HEK293 (cell line): ENCODE measurements around the gene PHACTR2.
"Not testable (repeated sequence)": the region's sequence is repeated elsewhere in the genome, so short reads cannot be mapped to it uniquely, and the experiment has no call there.

ENCODE experiments used
- CTCF ChIA-PET: fragments of 350-600 bp; formaldehyde crosslinking; extraction: SDS; loops from one replicate; lab custom pipeline; 2021; ENCODE audit warnings: antibody characterized with exemption; lab: Yijun Ruan, JAX
- POLR2A ChIA-PET: fragments of 300-600 bp; formaldehyde crosslinking; extraction: SDS; loops from one replicate; lab custom pipeline; 2020; ENCODE audit warnings: antibody characterized with exemption, inconsistent platforms; lab: Yijun Ruan, JAX
- H3K27ac ChIP-seq: fragments of 200-500 bp; sonication (Bioruptor generic); 2 replicates; pipeline ENCODE4 v1.5.1; 2014; ENCODE audit warnings: low read depth, low read length, control low read depth, inconsistent platforms; ENCODE audit errors: extremely low read depth
- H3K36me3 ChIP-seq, 2 experiments: fragments of 200-500 bp in 1 of 2; sonication (Bioruptor generic) in 1 of 2; 1 replicate in 1 of 2; 2 replicates in 1 of 2; pipeline ENCODE4 v1.5.1; 2014 to 2017; ENCODE audit warnings: inconsistent platforms in 2 of 2, low read length in 2 of 2; ENCODE audit not compliant: control insufficient read depth in 2 of 2, insufficient read depth in 1 of 2
- H3K4me1 ChIP-seq: fragments of 200-500 bp; sonication (Bioruptor generic); 2 replicates; pipeline ENCODE4 v1.5.1; 2014; ENCODE audit warnings: mild to moderate bottlenecking, low read length, inconsistent platforms; ENCODE audit not compliant: control insufficient read depth, insufficient read depth
- H3K4me3 ChIP-seq: 2 replicates; pipeline ENCODE4 v1.5.1; 2011; ENCODE audit warnings: low read depth, mild to moderate bottlenecking, control low read depth, low read length, moderate library complexity
- H3K9me3 ChIP-seq: fragments of 200-500 bp; sonication (Bioruptor generic); 2 replicates; pipeline ENCODE4 v1.5.1; 2014; ENCODE audit warnings: low read depth, low read length, inconsistent platforms; ENCODE audit not compliant: control insufficient read depth, insufficient read depth
- BCL11A ChIP-seq: fragments of 450-650 bp; formaldehyde crosslinking; IDR thresholded peaks from 2 replicates; pipeline ENCODE4 v1.5.1; 2016; ENCODE audit warnings: low read depth, missing biosample characterization, missing genetic modification characterization
- GLI2 ChIP-seq: fragments of 450-650 bp; formaldehyde crosslinking; IDR thresholded peaks from 2 replicates; pipeline ENCODE4; 2017; ENCODE audit warnings: missing biosample characterization, missing genetic modification characterization, low read depth, borderline replicate concordance
- KLF10 ChIP-seq: fragments of 450-650 bp; IDR thresholded peaks from 2 replicates; pipeline ENCODE4 v1.5.1; 2018; ENCODE audit warnings: missing biosample characterization, mild to moderate bottlenecking, missing genetic modification characterization
- KLF16 ChIP-seq: fragments of 450-650 bp; formaldehyde crosslinking; IDR thresholded peaks from 2 replicates; pipeline ENCODE4 v1.5.1; 2017; ENCODE audit warnings: missing biosample characterization, missing genetic modification characterization
- KLF9 ChIP-seq: fragments of 450-650 bp; formaldehyde crosslinking; IDR thresholded peaks from 2 replicates; pipeline ENCODE4 v1.5.1; 2016; ENCODE audit warnings: missing biosample characterization, missing genetic modification characterization, low read depth
- PRDM6 ChIP-seq: fragments of 450-650 bp; formaldehyde crosslinking; IDR thresholded peaks from 2 replicates; pipeline ENCODE4 v1.5.1; 2017; ENCODE audit warnings: missing biosample characterization, missing genetic modification characterization
- SCRT2 ChIP-seq: fragments of 450-650 bp; formaldehyde crosslinking; IDR thresholded peaks from 2 replicates; pipeline ENCODE4 v1.5.1; 2016; ENCODE audit warnings: missing biosample characterization, missing genetic modification characterization
- ZNF174 ChIP-seq: fragments of 450-650 bp; formaldehyde crosslinking; IDR thresholded peaks from 2 replicates; pipeline ENCODE4 v1.5.0; 2017; ENCODE audit warnings: missing biosample characterization, mild to moderate bottlenecking, missing genetic modification characterization
- ZNF175 ChIP-seq: fragments of 450-650 bp; formaldehyde crosslinking; IDR thresholded peaks from 2 replicates; pipeline ENCODE4 v1.5.1; 2016; ENCODE audit warnings: missing biosample characterization, missing genetic modification characterization
- ZNF280C ChIP-seq: fragments of 450-650 bp; formaldehyde crosslinking; IDR thresholded peaks from 2 replicates; pipeline ENCODE4 v1.5.1; 2016; ENCODE audit warnings: missing biosample characterization, missing genetic modification characterization
- ZNF354C ChIP-seq: fragments of 450-650 bp; formaldehyde crosslinking; IDR thresholded peaks from 2 replicates; pipeline ENCODE4 v1.5.1; 2016; ENCODE audit warnings: missing biosample characterization, missing genetic modification characterization, low read depth, borderline replicate concordance
- ZNF585B ChIP-seq: fragments of 450-650 bp; formaldehyde crosslinking; IDR thresholded peaks from 2 replicates; pipeline ENCODE4 v1.5.1; 2016; ENCODE audit warnings: missing biosample characterization, missing genetic modification characterization
- ZNF624 ChIP-seq: fragments of 450-650 bp; formaldehyde crosslinking; IDR thresholded peaks from 2 replicates; pipeline ENCODE4 v1.5.1; 2017; ENCODE audit warnings: missing biosample characterization, missing genetic modification characterization
- ZNF626 ChIP-seq: fragments of 450-650 bp; sonication (Bioruptor Pico); formaldehyde crosslinking; IDR thresholded peaks from 2 replicates; pipeline ENCODE4 v1.5.1; 2018; ENCODE audit warnings: missing biosample characterization, missing genetic modification characterization, inconsistent platforms
- ZNF660 ChIP-seq: fragments of 450-650 bp; IDR thresholded peaks from 2 replicates; pipeline ENCODE4 v1.5.1; 2018; ENCODE audit warnings: missing biosample characterization, mild to moderate bottlenecking, missing genetic modification characterization
- ZNF664 ChIP-seq: fragments of 450-650 bp; formaldehyde crosslinking; IDR thresholded peaks from 2 replicates; pipeline ENCODE4 v1.5.1; 2016; ENCODE audit warnings: missing biosample characterization, missing genetic modification characterization
- ZNF692 ChIP-seq: fragments of 450-650 bp; formaldehyde crosslinking; IDR thresholded peaks from 2 replicates; pipeline ENCODE4 v1.5.1; 2016; ENCODE audit warnings: missing biosample characterization, missing genetic modification characterization
- ZNF701 ChIP-seq: fragments of 450-650 bp; formaldehyde crosslinking; IDR thresholded peaks from 2 replicates; pipeline ENCODE4 v1.5.1; 2016; ENCODE audit warnings: missing biosample characterization, missing genetic modification characterization
- ZNF776 ChIP-seq: fragments of 450-650 bp; formaldehyde crosslinking; IDR thresholded peaks from 2 replicates; pipeline ENCODE4 v1.5.0; 2017; ENCODE audit warnings: missing biosample characterization, missing genetic modification characterization, borderline replicate concordance
- ZNF785 ChIP-seq: fragments of 450-650 bp; formaldehyde crosslinking; IDR thresholded peaks from 2 replicates; pipeline ENCODE4 v1.5.1; 2016; ENCODE audit warnings: missing biosample characterization, missing genetic modification characterization
- ZNF830 ChIP-seq: fragments of 450-650 bp; IDR thresholded peaks from 2 replicates; pipeline ENCODE4 v1.5.0; 2018; ENCODE audit warnings: missing biosample characterization, missing genetic modification characterization, low read depth, mild to moderate bottlenecking, moderate library complexity

The PHACTR2 gene

GRCh38 chr6:143872201-143872600 is 194.4 kb downstream of the PHACTR2 start:
- Histone ChIP-seq H3K4me3 (no peak overlapping the region), H3K36me3 (no peaks in the 10 kb centered on the region), H3K9me3 (no peaks in the 10 kb centered on the region), H3K27ac (no peak overlapping the region), H3K4me1 (no peaks in the 10 kb centered on the region)
- CTCF ChIA-PET, result interaction anchor here (0.7 kb wide), 1 partner anchor 182 kb away, joined by 3 read pairs; no protein-coding TSS in a partner anchor
- no peak for TF ChIP-seq BCL11A (tag by site-specific recombination)
- TF ChIP-seq ZNF626 (tag by site-specific recombination), result no peak
- TF ChIP-seq KLF10 (tag by site-specific recombination), result no peak
- no peak for TF ChIP-seq ZNF830 (tag by site-specific recombination)
- no peak for TF ChIP-seq KLF16 (tag by site-specific recombination)
- TF ChIP-seq KLF9 (tag by site-specific recombination), result no peak
- TF ChIP-seq SCRT2, result no peak
- no peak for TF ChIP-seq ZNF624 (tag by site-specific recombination)
- no peak for TF ChIP-seq ZNF175 (tag by site-specific recombination)
- TF ChIP-seq ZNF664 (tag by site-specific recombination), result no peak
- no peak for TF ChIP-seq ZNF354C (tag by site-specific recombination)
- no peak for TF ChIP-seq ZNF776 (tag by site-specific recombination)
- TF ChIP-seq ZNF692 (tag by site-specific recombination), result no peak
- no peak for TF ChIP-seq ZNF174 (tag by site-specific recombination)
- no peak for TF ChIP-seq ZNF785 (tag by site-specific recombination)
- TF ChIP-seq GLI2 (tag by site-specific recombination), result no peak
- TF ChIP-seq ZNF660 (tag by site-specific recombination), result no peak
- no peak for TF ChIP-seq ZNF280C (tag by site-specific recombination)
- TF ChIP-seq PRDM6 (tag by site-specific recombination), result no peak
- no peak for TF ChIP-seq ZNF701 (tag by site-specific recombination)
- POLR2A ChIA-PET, result no interaction called here

GRCh38 chr6:143873600-143873999 is 195.8 kb downstream of the PHACTR2 start:
- H3K9me3 ChIP-seq, H3K4me3 ChIP-seq, CTCF ChIA-PET, H3K27ac ChIP-seq, H3K4me1 ChIP-seq, POLR2A ChIA-PET, H3K36me3 ChIP-seq: not testable (repeated sequence)
- TF ChIP-seq ZNF585B (tag by site-specific recombination), result peak; percentile 42

- H3K27ac ChIP-seq, H3K9me3 ChIP-seq, CTCF ChIA-PET, H3K4me3 ChIP-seq, POLR2A ChIA-PET, H3K36me3 ChIP-seq, H3K4me1 ChIP-seq: not testable (repeated sequence)
These were observed 196.7 kb downstream of the PHACTR2 start for GRCh38 chr6:143874503-143874902.
